LNCAP (cell line): Measurements from ENCODE around the gene PRG2.

ENCODE experiments used
- TF ChIP-seq, protein P1 (sequence below): fragments of 450-650 bp; IDR thresholded peaks from 2 replicates; pipeline ENCODE4 v1.5.1; 2017; ENCODE audit warnings: mild to moderate bottlenecking

The PRG2 gene

DNA sequence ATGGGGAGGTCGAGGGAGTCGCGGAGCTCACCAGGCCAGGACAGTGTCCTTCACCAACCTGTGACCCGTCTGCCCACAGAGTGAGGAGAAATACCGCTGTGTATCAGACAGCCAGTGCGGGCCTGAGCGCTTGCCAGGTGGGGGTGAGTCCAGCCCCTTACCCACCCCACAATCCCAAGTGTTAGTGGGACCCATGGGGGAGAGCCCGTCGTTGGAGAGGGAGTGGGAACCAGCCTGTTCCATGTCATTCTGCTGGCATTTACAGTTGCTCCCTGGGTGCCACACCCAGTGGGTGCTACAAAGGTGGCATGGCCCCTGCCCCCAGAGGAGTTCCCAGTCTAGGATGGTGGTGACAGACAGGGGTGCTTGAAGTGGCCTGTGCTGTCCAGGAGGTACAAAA, 43.1 kb downstream of the PRG2 start:
- TF ChIP-seq, protein P1, sequence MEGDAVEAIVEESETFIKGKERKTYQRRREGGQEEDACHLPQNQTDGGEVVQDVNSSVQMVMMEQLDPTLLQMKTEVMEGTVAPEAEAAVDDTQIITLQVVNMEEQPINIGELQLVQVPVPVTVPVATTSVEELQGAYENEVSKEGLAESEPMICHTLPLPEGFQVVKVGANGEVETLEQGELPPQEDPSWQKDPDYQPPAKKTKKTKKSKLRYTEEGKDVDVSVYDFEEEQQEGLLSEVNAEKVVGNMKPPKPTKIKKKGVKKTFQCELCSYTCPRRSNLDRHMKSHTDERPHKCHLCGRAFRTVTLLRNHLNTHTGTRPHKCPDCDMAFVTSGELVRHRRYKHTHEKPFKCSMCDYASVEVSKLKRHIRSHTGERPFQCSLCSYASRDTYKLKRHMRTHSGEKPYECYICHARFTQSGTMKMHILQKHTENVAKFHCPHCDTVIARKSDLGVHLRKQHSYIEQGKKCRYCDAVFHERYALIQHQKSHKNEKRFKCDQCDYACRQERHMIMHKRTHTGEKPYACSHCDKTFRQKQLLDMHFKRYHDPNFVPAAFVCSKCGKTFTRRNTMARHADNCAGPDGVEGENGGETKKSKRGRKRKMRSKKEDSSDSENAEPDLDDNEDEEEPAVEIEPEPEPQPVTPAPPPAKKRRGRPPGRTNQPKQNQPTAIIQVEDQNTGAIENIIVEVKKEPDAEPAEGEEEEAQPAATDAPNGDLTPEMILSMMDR = no peak

DNA sequence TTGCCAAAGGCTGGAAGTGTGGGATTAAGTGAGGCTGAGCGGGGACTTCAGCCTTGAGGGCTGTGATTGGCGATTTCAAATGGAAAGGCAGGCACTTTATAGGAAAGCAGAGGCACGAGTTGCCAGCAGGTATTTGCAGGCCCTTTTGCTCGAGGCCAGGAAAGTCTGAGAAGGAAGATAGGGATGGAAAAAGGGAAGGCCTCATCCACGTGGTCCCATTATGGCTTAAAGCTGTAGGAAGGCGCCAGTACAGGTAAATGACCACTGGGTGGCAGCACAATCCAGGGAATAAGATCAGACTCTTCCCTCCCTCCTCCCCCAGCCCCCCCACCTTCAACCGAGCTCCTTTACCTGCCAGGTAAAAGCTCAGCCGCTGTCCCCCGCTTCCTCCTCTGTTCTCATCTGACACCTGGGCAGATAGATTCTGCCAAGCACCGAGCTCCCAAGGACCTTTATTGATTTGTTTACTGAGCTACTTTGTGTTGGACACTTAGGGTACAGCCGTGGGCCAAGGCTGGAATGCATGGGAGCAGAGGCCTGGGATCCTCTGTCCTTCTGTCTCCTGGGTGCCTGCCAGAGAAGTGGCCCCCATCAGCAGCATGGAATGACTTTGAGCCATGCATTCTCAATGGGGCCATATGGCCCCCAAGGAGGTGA, 44.8 kb downstream of the PRG2 start:
- TF ChIP-seq, protein P1 = peak; percentile 75

DNA sequence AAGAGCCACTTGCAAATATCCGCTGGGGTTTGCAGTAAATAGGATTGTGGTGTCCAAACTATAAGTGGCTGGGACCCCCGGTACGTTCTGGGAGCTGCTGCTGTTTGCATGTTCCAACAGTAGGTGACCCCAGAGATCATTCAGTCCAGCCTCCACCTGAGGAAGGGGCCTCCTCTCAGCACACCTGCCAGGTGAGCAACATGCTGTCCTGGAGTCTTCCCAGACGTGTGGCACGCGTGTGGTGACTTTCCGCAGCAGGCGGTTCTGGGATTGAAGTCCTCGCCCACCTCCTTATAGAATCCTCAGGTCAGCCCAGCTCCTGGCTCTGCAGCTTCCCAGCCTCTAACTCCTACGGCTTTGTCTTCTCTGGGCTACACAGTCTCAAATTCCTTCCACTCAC, 45.6 kb downstream of the PRG2 start:
- TF ChIP-seq, protein P1 = no peak

DNA sequence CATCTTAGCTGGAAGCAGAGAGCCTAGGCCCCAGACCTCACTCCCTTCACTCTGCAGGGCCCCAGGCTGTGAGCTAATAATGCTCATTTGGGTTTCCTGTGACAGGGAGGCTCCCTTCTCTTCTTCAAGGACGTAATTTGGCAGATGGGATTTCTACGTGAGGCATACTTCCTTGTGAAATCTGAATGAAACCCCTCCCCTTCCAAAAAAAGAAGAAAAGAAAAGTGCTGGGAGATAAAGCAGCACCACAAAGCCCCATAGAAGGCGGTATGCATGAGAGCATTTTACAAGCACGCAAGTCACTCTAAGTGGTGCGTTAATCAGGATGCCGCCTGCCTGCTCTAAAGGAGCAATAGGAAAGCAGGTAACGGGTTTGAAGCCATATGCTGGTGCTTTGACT, 46.6 kb downstream of the PRG2 start:
- TF ChIP-seq, protein P1 = no peak

DNA sequence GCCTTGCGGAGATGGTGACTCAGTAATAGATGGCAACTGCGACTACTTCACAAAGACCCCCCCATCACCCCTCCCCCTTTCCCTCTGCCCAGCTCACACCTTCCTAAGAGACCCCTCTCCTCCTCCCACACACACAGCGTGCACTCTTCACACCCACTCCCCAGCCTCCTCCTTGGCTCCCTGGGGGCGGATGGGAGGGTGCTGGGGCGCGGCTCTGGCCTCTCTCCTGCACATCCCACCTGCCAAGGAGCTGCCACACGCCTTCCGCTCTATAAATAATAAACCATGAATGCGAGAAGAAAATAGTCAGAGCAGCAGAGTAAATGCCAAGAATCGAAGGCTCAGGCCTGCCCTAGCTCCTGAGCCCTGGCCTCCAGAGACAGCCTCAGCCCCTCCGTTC, 47.7 kb downstream of the PRG2 start:
- TF ChIP-seq, protein P1 = no peak

DNA sequence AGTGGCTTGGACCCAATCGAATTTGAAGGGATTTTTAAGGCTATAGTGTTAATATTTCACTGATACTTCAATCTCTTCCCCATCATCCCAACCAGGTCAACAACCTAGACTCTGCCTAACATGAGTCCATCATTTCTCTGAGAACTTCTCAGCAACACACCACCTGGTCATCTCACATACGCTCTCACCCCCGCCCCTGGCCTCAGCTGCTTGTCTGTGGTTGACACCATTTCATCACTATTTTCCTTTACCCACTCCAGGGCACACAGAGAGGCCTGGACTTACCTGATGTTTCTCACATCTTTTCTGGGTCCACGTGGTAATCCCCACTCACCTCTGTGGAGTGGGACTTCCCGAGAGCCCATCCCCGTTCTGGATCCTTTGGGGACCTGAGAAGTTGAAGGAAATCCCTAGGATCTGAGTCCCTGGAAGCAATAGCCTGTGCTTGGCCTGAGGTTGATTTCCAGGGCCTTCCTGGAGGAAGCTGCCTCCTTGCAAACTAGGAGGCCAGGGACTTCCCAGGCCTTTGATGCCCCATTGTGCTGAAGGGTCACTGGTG, 49.1 kb downstream of the PRG2 start:
- TF ChIP-seq, protein P1 = no peak

DNA sequence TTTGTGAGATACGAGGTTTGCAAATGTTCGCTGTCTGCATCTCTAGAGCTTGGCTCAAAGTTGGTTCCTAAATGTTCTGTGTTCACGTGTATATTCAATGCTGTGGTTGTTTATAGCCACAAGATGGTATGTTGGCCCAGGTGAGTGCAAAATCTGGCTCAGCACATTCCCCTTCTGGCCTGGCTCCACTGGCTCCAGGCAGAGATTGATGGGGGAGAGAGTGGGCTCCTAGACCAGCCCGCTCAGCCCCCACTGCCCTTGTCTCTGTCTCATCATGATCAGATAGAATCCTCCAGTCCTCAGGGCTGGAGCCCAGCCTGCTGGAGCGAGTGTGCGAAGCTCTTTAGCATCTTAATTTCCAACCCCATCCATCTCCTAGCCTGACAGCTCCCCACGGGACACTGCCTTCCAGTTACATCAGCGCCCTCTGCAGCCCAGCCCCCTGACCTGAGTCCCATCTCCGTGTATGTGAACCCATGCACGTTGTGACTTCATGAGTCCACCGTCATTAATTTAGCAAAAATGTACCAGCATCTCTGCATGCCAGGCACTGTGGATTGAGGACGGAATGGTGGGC, 50.3 kb downstream of the PRG2 start:
- TF ChIP-seq, protein P1 = peak; percentile 10; the same call in 1 of the 2 replicates
